ENCODE data around the gene EIF3D. TPM values are rescaled to one million over a fixed set of nuclear protein-coding genes. Genes with fewer than 3 reads are reported as not detected.

Gene EIF3D
- total RNA-seq, 1 experiment from 2014 or later, result 237 TPM

GRCh38 chr22:36481393-36482168 lies 47.4 kb downstream of the EIF3D start, which contains the start of gene TXN2 (continued):
- TF ChIP-seq TP53 (CRISPR knock-in tag; IDR thresholded peaks at IDR 0.05) (no peak), ZNF317 (CRISPR knock-in tag; IDR thresholded peaks at IDR 0.05; ENCODE audit: borderline replicate concordance, low read depth) (no peak), NR1H2 (CRISPR knock-in tag; IDR thresholded peaks at IDR 0.05) (no peak), KAT7 (CRISPR knock-in tag; IDR thresholded peaks at IDR 0.05; ENCODE audit: borderline replicate concordance) (0 out of 2 replicates have a peak, but pooled peaks have one; percentile 59), PRDM15 (CRISPR knock-in tag; IDR thresholded peaks at IDR 0.05) (no peak), ZBTB21 (CRISPR knock-in tag; IDR thresholded peaks at IDR 0.05; ENCODE audit: borderline replicate concordance) (0 out of 2 replicates have a peak, but pooled peaks have one; percentile 9), NR3C1 (CRISPR knock-in tag; conservative IDR thresholded peaks at IDR 0.05; ENCODE audit: low read depth) (no peak), ZNF416 (CRISPR knock-in tag; IDR thresholded peaks at IDR 0.05) (peak; percentile 72; the same call in 1 of the 2 replicates), EMX1 (CRISPR knock-in tag; IDR thresholded peaks at IDR 0.05) (0 out of 2 replicates have a peak, but pooled peaks have one; percentile 2), HMGA2 (CRISPR knock-in tag; IDR thresholded peaks at IDR 0.05) (no peak), ZNF138 (CRISPR knock-in tag; conservative IDR thresholded peaks at IDR 0.05) (no peak), NFATC4 (CRISPR knock-in tag; IDR thresholded peaks at IDR 0.05) (no peak), TCF7 (CRISPR knock-in tag; IDR thresholded peaks at IDR 0.05; ENCODE audit: low read depth) (no peak), NFYB (CRISPR knock-in tag; conservative IDR thresholded peaks at IDR 0.05; ENCODE audit: low read depth) (peak; percentile 45; the same call in 1 of the 2 replicates), RELA (CRISPR knock-in tag; IDR thresholded peaks at IDR 0.05; ENCODE audit: borderline replicate concordance) (no peak), ATF1 (CRISPR knock-in tag; IDR thresholded peaks at IDR 0.05) (no peak), ZNF263 (CRISPR knock-in tag; IDR thresholded peaks at IDR 0.05; ENCODE audit: low read depth) (no peak), ZNF232 (CRISPR knock-in tag; IDR thresholded peaks at IDR 0.05) (no peak), MLX (CRISPR knock-in tag; IDR thresholded peaks at IDR 0.05) (no peak), FOXK1 (CRISPR knock-in tag; IDR thresholded peaks at IDR 0.05) (peak; percentile 77), HMGXB4 (CRISPR knock-in tag; IDR thresholded peaks at IDR 0.05) (0 out of 2 replicates have a peak, but pooled peaks have one; percentile 40), GRHL2 (CRISPR knock-in tag; IDR thresholded peaks at IDR 0.05; ENCODE audit: insufficient replicate concordance, severe bottlenecking) (no peak), E2F5 (CRISPR knock-in tag; IDR thresholded peaks at IDR 0.05) (no peak)
- TF ChIP-seq, protein P1, sequence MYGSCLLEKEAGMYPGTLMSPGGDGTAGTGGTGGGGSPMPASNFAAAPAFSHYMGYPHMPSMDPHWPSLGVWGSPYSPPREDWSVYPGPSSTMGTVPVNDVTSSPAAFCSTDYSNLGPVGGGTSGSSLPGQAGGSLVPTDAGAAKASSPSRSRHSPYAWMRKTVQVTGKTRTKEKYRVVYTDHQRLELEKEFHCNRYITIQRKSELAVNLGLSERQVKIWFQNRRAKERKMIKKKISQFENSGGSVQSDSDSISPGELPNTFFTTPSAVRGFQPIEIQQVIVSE (CRISPR knock-in tag; IDR thresholded peaks at IDR 0.05; ENCODE audit: borderline replicate concordance), result no peak
- TF ChIP-seq, protein P2, sequence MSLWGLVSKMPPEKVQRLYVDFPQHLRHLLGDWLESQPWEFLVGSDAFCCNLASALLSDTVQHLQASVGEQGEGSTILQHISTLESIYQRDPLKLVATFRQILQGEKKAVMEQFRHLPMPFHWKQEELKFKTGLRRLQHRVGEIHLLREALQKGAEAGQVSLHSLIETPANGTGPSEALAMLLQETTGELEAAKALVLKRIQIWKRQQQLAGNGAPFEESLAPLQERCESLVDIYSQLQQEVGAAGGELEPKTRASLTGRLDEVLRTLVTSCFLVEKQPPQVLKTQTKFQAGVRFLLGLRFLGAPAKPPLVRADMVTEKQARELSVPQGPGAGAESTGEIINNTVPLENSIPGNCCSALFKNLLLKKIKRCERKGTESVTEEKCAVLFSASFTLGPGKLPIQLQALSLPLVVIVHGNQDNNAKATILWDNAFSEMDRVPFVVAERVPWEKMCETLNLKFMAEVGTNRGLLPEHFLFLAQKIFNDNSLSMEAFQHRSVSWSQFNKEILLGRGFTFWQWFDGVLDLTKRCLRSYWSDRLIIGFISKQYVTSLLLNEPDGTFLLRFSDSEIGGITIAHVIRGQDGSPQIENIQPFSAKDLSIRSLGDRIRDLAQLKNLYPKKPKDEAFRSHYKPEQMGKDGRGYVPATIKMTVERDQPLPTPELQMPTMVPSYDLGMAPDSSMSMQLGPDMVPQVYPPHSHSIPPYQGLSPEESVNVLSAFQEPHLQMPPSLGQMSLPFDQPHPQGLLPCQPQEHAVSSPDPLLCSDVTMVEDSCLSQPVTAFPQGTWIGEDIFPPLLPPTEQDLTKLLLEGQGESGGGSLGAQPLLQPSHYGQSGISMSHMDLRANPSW (CRISPR knock-in tag; conservative IDR thresholded peaks at IDR 0.05; ENCODE audit: low read depth), result no peak
- TF ChIP-seq, protein P3, sequence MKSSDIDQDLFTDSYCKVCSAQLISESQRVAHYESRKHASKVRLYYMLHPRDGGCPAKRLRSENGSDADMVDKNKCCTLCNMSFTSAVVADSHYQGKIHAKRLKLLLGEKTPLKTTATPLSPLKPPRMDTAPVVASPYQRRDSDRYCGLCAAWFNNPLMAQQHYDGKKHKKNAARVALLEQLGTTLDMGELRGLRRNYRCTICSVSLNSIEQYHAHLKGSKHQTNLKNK (CRISPR knock-in tag; IDR thresholded peaks at IDR 0.05), result 0 out of 2 replicates have a peak, but pooled peaks have one; percentile 60
- TF ChIP-seq, protein P4, sequence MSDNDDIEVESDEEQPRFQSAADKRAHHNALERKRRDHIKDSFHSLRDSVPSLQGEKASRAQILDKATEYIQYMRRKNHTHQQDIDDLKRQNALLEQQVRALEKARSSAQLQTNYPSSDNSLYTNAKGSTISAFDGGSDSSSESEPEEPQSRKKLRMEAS (CRISPR knock-in tag; IDR thresholded peaks at IDR 0.05), result peak; percentile 40; the same call in 1 of the 2 replicates

All from WTC11 (cell line).